Tibial nerve (tissue), 4 donors: ENCODE data around the gene CDH13. TPM values are rescaled to one million over a fixed set of nuclear protein-coding genes. Genes with fewer than 3 reads are reported as not detected.

Experiments used
- DNase-seq, 2 donors: peaks; one replicate each; pipeline ENCODE4 v3.0.0-alpha.2; 2019; ENCODE audit warnings: low spot score in 2 of 2
- H3K27ac ChIP-seq, 4 donors: fragments of 200-600 bp; sonication (generic) in 3 of 4; one replicate each; pipeline ENCODE4 v1.5.1; 2017 to 2019; ENCODE audit warnings: mild to moderate bottlenecking in 1 of 4
- H3K27me3 ChIP-seq, 2 donors: fragments of 200-600 bp; sonication (generic) in 1 of 2; one replicate each; pipeline versions ENCODE4 v1.5.1 to v1.6.0; 2017 to 2019
- H3K36me3 ChIP-seq, 3 donors: fragments of 200-600 bp; sonication (generic); one replicate each; pipeline ENCODE4 v1.5.1; 2018 to 2019
- H3K4me1 ChIP-seq, 4 donors: fragments of 200-600 bp; sonication (generic) in 3 of 4; one replicate each; pipeline ENCODE4 v1.5.1; 2017 to 2019
- H3K4me3 ChIP-seq, 4 donors: fragments of 200-600 bp; sonication (generic) in 3 of 4; one replicate each; pipeline ENCODE4 v1.5.1; 2017 to 2019; ENCODE audit warnings: mild to moderate bottlenecking in 1 of 4, moderate library complexity in 1 of 4
- H3K9me3 ChIP-seq, 4 donors: fragments of 200-600 bp; sonication (generic) in 3 of 4; one replicate each; pipeline ENCODE4 v1.5.1; 2017 to 2019
- CTCF ChIP-seq, 5 experiments: fragments of 200-600 bp in 3 of 5; fragments of 450-650 bp in 2 of 5; sonication (generic) in 3 of 5; IDR thresholded peaks; one replicate each; pipeline ENCODE4 v1.5.1; 2016 to 2019; ENCODE audit warnings: antibody characterized with exemption in 5 of 5, mild to moderate bottlenecking in 3 of 5, moderate library complexity in 2 of 5
- EP300 ChIP-seq, 2 donors: sonication (generic); formaldehyde crosslinking; IDR thresholded peaks; one replicate each; pipeline ENCODE4 v1.6.1; 2017; ENCODE audit warnings: antibody characterized with exemption in 2 of 2, mild to moderate bottlenecking in 1 of 2
- POLR2A ChIP-seq, 2 donors: fragments of 450-650 bp; IDR thresholded peaks; one replicate each; pipeline ENCODE4 v1.6.1; 2017; ENCODE audit warnings: antibody characterized with exemption in 2 of 2, mild to moderate bottlenecking in 2 of 2, moderate library complexity in 2 of 2
- WGBS, 2 donors: methylation state at CpG; one replicate each; pipeline ENCODE4 v1.1.5; 2018; 5-methylcytosine and 5-hydroxymethylcytosine counted together
- total RNA-seq, 4 donors: library from RNA; depleted of rRNA; stranded (reverse); fragments of >200 nt; gene quantifications; one replicate each; pipeline ENCODE4 v1.1.0, GENCODE V29; 2016

Gene CDH13
- total RNA-seq, 4 donors from 2014 or later, result 4.1 to 14.4 (median 5.8) TPM

- TF ChIP-seq POLR2A (IDR thresholded peaks at IDR 0.05) (no peak), EP300 (IDR thresholded peaks at IDR 0.05) (no peak)
- no peaks in the 10 kb centered on the region for H3K27me3 ChIP-seq
- H3K27ac ChIP-seq, result no peak overlapping the region
- 91 to 93% methylated on average over 6 of the region's 6 CpGs for WGBS, 2 donors
- no peaks in the 10 kb centered on the region for H3K4me1 ChIP-seq
- H3K36me3 ChIP-seq, result no peaks in the 10 kb centered on the region
- no peak overlapping the region for H3K4me3 ChIP-seq
- H3K9me3 ChIP-seq, result no peaks in the 10 kb centered on the region
- no peak for DNase-seq
These were observed 394.3 kb downstream of the CDH13 start for GRCh38 chr16:83021045-83021444.

- TF ChIP-seq EP300 (IDR thresholded peaks at IDR 0.05), result no peak
- no peak for TF ChIP-seq POLR2A (IDR thresholded peaks at IDR 0.05)
- no peak for TF ChIP-seq CTCF (IDR thresholded peaks at IDR 0.05)
- H3K36me3 ChIP-seq, result no peaks in the 10 kb centered on the region
- no peak overlapping the region for H3K27ac ChIP-seq
- no peaks in the 10 kb centered on the region for H3K4me1 ChIP-seq
- H3K4me3 ChIP-seq, result no peak overlapping the region
- no peaks in the 10 kb centered on the region for H3K27me3 ChIP-seq
- 69 to 76% methylated on average over 3 of the region's 3 CpGs for WGBS, 2 donors
- H3K9me3 ChIP-seq, result no peaks in the 10 kb centered on the region
- DNase-seq, result no peak
These were observed 395.0 kb downstream of the CDH13 start for GRCh38 chr16:83021746-83022145.

- H3K27me3 ChIP-seq, result no peaks in the 10 kb centered on the region
- H3K9me3 ChIP-seq, result no peaks in the 10 kb centered on the region
- no peak overlapping the region for H3K27ac ChIP-seq
- no peaks in the 10 kb centered on the region for H3K4me1 ChIP-seq
- 61 to 73% methylated on average over 4 of the region's 4 CpGs for whole genome bisulfite sequencing, 2 donors
- H3K4me3 ChIP-seq, result no peak overlapping the region
- H3K36me3 ChIP-seq, result no peaks in the 10 kb centered on the region
- TF ChIP-seq POLR2A (IDR thresholded peaks at IDR 0.05) (no peak), CTCF (IDR thresholded peaks at IDR 0.05) (no peak), EP300 (IDR thresholded peaks at IDR 0.05) (no peak)
- no peak for DNase-seq
These were observed 396.2 kb downstream of the CDH13 start for GRCh38 chr16:83023011-83023410.

- WGBS, 2 donors, result 75 to 88% methylated on average over 1 of the region's 1 CpG
- no peak for DNase-seq
- Histone ChIP-seq H3K27ac (no peak overlapping the region), H3K27me3 (no peaks in the 10 kb centered on the region), H3K4me3 (no peak overlapping the region), H3K36me3 (no peaks in the 10 kb centered on the region), H3K4me1 (no peaks in the 10 kb centered on the region), H3K9me3 (no peaks in the 10 kb centered on the region)
- TF ChIP-seq CTCF (IDR thresholded peaks at IDR 0.05) (no peak), EP300 (IDR thresholded peaks at IDR 0.05) (no peak), POLR2A (IDR thresholded peaks at IDR 0.05) (no peak)
These were observed 396.9 kb downstream of the CDH13 start for GRCh38 chr16:83023640-83024039.

- WGBS, 2 donors, result 30 to 57% methylated on average over 3 of the region's 3 CpGs
- H3K4me3 ChIP-seq, result no peak overlapping the region
- no peaks in the 10 kb centered on the region for H3K9me3 ChIP-seq
- no peak for DNase-seq
- H3K4me1 ChIP-seq, result no peaks in the 10 kb centered on the region
- H3K27me3 ChIP-seq, result no peaks in the 10 kb centered on the region
- TF ChIP-seq CTCF (IDR thresholded peaks at IDR 0.05) (no peak), EP300 (IDR thresholded peaks at IDR 0.05) (no peak), POLR2A (IDR thresholded peaks at IDR 0.05) (no peak)
- H3K36me3 ChIP-seq, result no peaks in the 10 kb centered on the region
- no peak overlapping the region for H3K27ac ChIP-seq
These were observed 401.2 kb downstream of the CDH13 start for GRCh38 chr16:83027973-83028372.

- TF ChIP-seq CTCF (IDR thresholded peaks at IDR 0.05) (no peak), EP300 (IDR thresholded peaks at IDR 0.05) (no peak), POLR2A (IDR thresholded peaks at IDR 0.05) (no peak)
- WGBS, 2 donors, result 79 to 86% methylated on average over 2 of the region's 2 CpGs
- DNase-seq, result no peak
These were observed 402.7 kb downstream of the CDH13 start for GRCh38 chr16:83029467-83029866.

More at GRCh38 chr16:83029467-83029866, 402.7 kb downstream of the CDH13 start:
- H3K9me3 ChIP-seq, result no peaks in the 10 kb centered on the region
- H3K4me3 ChIP-seq, result no peak overlapping the region
- H3K4me1 ChIP-seq, result no peaks in the 10 kb centered on the region
- no peaks in the 10 kb centered on the region for H3K36me3 ChIP-seq
- no peaks in the 10 kb centered on the region for H3K27me3 ChIP-seq
- H3K27ac ChIP-seq, result no peak overlapping the region
